Subcutaneous adipose tissue (tissue), 4 donors: ENCODE results near the gene SSBP1. TPM values are rescaled to one million over a fixed set of nuclear protein-coding genes. Genes with fewer than 3 reads are reported as not detected.

Source experiments
- CTCF ChIP-seq: fragments of 450-650 bp; IDR thresholded peaks from one replicate; pipeline ENCODE4 v1.5.1; 2016; ENCODE audit warnings: low read depth, mild to moderate bottlenecking, control low read depth, antibody characterized with exemption, moderate library complexity
- total RNA-seq, 4 donors: library from RNA; depleted of rRNA; stranded (reverse); fragments of >200 nt; gene quantifications; one replicate each; pipeline ENCODE4 v1.1.0, GENCODE V29; 2016

SSBP1 gene
- total RNA-seq = 100 to 1,000 TPM in 1 of 4 donors, 10 to 100 TPM in 3; 71.8 to 123 (median 85.1) TPM

GRCh38 chr7:141737836-141738591, at the start of gene SSBP1:
SSBP1 (plus strand) TSS chr7:141738358; CDS start chr7:141739167, 809 bp downstream.
- TF ChIP-seq CTCF = no peak

- TF ChIP-seq CTCF = no peak
These were observed 46.6 kb upstream of the SSBP1 start for GRCh38 chr7:141691540-141691939.

DNA sequence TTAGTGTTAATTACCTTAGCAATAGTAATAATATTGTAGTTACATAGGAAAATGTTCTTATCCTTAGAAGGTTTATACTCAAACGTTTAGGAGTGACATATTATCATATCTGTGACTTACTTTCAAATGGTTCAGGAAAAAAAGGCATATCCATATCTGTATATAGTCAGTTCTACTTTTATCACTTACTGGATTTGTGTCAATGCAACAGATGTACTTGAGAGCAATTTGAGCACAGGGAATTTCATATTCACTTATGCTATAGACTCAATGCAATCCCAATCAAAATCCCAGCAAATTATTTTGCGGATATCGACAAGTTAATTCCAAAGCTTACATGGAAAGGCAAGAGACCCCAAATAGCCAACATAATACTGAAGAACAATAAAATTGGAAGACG, 46.2 kb upstream of the SSBP1 start:
- TF ChIP-seq CTCF = no peak

DNA sequence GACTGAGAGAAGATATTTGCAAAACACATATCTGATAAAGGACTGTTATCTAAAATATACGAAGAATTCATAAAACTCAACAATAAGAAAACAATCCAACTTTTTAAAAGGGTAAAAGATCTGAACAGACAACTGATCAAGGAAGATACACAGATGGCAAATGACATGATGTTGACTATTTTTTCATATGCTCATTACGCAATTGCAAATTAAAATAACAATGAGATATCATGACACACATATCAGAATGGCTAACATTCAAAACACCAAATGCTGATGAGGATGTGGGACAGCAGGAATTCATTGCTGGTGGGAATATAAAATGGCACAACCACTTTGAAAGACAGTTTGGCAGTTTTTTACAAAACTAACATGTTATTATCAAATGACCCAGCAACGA, 45.1 kb upstream of the SSBP1 start:
- TF ChIP-seq CTCF = no peak

GRCh38 chr7:141695803-141696289, 42.3 kb upstream of the SSBP1 start:
- TF ChIP-seq CTCF = no peak

- TF ChIP-seq CTCF = no peak
These were observed 41.8 kb upstream of the SSBP1 start for GRCh38 chr7:141696348-141696747.

DNA sequence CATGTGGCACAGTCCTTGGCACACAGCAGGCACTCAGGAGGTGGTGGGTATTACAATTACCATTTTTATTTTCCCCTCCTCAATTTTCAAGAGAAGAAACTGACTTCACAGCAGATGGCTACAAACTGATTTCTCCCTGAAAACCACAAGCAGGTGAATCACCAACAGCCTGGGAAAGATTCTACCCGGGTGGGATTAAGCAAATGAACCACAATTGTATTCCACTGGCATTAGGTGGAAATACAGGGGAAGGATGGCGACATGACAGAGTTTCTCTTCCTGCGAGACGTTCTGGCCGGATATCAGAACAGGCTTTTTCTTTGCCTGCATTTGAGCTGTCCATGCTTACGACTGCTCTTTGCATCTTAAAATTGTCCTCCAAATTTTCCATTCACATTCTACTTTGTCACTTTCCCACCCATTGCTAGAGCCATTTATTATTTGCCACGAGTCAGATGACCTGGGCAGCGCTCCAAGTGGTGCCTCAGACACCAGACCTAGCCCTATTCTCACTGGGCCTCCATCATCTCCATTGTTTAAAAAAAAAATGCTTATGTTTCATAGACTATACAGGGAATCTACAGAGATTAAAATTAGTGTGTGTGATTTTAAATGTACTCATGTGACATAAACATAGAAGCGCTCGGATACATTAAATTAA, 40.8 kb upstream of the SSBP1 start:
- TF ChIP-seq CTCF = no peak
